C1 segment of cervical spinal cord (tissue), 14 donors: ENCODE measurements around the gene COL11A2.
"Not testable (repeated sequence)": the region's sequence is repeated elsewhere in the genome, so short reads cannot be mapped to it uniquely, and the experiment has no call there.

Experiments
- DNase-seq, 14 donors: peaks; one replicate each; lab custom pipeline; 2025; lab: John Stamatoyannopoulos, UW

COL11A2 gene

GRCh38 chr6:33192105-33192646 is at the start of gene COL11A2:
COL11A2 (minus strand) TSS chr6:33192467; CDS start chr6:33192240, 227 bp downstream.
- DNase-seq, result no peak

GRCh38 chr6:33241968-33242367 is 49.7 kb upstream of the COL11A2 start:
- DNase-seq, result no peak

GRCh38 chr6:33237741-33238140 is 45.5 kb upstream of the COL11A2 start:
- no peak for DNase-seq

GRCh38 chr6:33236852-33237251 is 44.6 kb upstream of the COL11A2 start:
- DNase-seq, result no peak

- DNase-seq, result no peak
Measured at GRCh38 chr6:33236328-33236727, 44.1 kb upstream of the COL11A2 start.

GRCh38 chr6:33235221-33235634 is 43.0 kb upstream of the COL11A2 start:
- DNase-seq, result no peak

GRCh38 chr6:33226503-33227120 is 34.3 kb upstream of the COL11A2 start:
- not testable (repeated sequence) for DNase-seq

- no peak for DNase-seq
Measured at GRCh38 chr6:33217681-33218080, 25.4 kb upstream of the COL11A2 start.

- no peak for DNase-seq
Measured at GRCh38 chr6:33217246-33217645, 25.0 kb upstream of the COL11A2 start.

GRCh38 chr6:33216117-33216649 is 23.9 kb upstream of the COL11A2 start:
- no peak for DNase-seq

- DNase-seq, result no peak
Measured at GRCh38 chr6:33215271-33216116, 23.2 kb upstream of the COL11A2 start.

- no peak for DNase-seq
Measured at GRCh38 chr6:33213989-33214335, 21.7 kb upstream of the COL11A2 start.

GRCh38 chr6:33213166-33213988 is 21.1 kb upstream of the COL11A2 start:
- peak in 2 of 14 donors; percentile 33 to 39 for DNase-seq

GRCh38 chr6:33212857-33213165 is 20.5 kb upstream of the COL11A2 start:
- DNase-seq, result no peak

GRCh38 chr6:33211666-33212422 is 19.6 kb upstream of the COL11A2 start:
- DNase-seq, result no peak

GRCh38 chr6:33211136-33211535 is 18.9 kb upstream of the COL11A2 start:
- no peak for DNase-seq

- no peak for DNase-seq
Measured at GRCh38 chr6:33209856-33210255, 17.6 kb upstream of the COL11A2 start.

- DNase-seq, result peak in 12 of 14 donors; percentile 60 to 89 (median 78)
Measured at GRCh38 chr6:33208091-33208967, 16.1 kb upstream of the COL11A2 start, which contains the start of gene RING1. RING1 (plus strand) TSS chr6:33208500; CDS start chr6:33208823, 323 bp downstream.

GRCh38 chr6:33207552-33208090 is 15.4 kb upstream of the COL11A2 start:
- DNase-seq, result peak in 4 of 14 donors; percentile 46 to 71 (median 58)
